ENCODE results near the gene DDAH1. TPM values are rescaled to one million over a fixed set of nuclear protein-coding genes. Genes with fewer than 3 reads are reported as not detected.

The DDAH1 gene
- total RNA-seq, 1 experiment from 2014 or later, result 22.8 TPM

- TF ChIP-seq, protein P1, sequence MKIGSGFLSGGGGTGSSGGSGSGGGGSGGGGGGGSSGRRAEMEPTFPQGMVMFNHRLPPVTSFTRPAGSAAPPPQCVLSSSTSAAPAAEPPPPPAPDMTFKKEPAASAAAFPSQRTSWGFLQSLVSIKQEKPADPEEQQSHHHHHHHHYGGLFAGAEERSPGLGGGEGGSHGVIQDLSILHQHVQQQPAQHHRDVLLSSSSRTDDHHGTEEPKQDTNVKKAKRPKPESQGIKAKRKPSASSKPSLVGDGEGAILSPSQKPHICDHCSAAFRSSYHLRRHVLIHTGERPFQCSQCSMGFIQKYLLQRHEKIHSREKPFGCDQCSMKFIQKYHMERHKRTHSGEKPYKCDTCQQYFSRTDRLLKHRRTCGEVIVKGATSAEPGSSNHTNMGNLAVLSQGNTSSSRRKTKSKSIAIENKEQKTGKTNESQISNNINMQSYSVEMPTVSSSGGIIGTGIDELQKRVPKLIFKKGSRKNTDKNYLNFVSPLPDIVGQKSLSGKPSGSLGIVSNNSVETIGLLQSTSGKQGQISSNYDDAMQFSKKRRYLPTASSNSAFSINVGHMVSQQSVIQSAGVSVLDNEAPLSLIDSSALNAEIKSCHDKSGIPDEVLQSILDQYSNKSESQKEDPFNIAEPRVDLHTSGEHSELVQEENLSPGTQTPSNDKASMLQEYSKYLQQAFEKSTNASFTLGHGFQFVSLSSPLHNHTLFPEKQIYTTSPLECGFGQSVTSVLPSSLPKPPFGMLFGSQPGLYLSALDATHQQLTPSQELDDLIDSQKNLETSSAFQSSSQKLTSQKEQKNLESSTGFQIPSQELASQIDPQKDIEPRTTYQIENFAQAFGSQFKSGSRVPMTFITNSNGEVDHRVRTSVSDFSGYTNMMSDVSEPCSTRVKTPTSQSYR (CRISPR knock-in tag; IDR thresholded peaks at IDR 0.05), result peak; percentile 67; the same call in 1 of the 2 replicates
- TF ChIP-seq ZNF219 (CRISPR knock-in tag; IDR thresholded peaks at IDR 0.05; ENCODE audit: borderline replicate concordance) (peak; percentile 92; the same call in 1 of the 2 replicates), TEAD1 (CRISPR knock-in tag; IDR thresholded peaks at IDR 0.05) (peak; percentile 72; the same call in 1 of the 2 replicates), OVOL2 (CRISPR knock-in tag; IDR thresholded peaks at IDR 0.05; ENCODE audit: borderline replicate concordance) (no peak), E2F4 (CRISPR knock-in tag; IDR thresholded peaks at IDR 0.05; ENCODE audit: borderline replicate concordance, low read depth) (no peak; the same call in 1 of the 2 replicates), ZNF138 (CRISPR knock-in tag; conservative IDR thresholded peaks at IDR 0.05) (0 out of 2 replicates have a peak, but pooled peaks have one; percentile 38)
- TF ChIP-seq, protein P2, sequence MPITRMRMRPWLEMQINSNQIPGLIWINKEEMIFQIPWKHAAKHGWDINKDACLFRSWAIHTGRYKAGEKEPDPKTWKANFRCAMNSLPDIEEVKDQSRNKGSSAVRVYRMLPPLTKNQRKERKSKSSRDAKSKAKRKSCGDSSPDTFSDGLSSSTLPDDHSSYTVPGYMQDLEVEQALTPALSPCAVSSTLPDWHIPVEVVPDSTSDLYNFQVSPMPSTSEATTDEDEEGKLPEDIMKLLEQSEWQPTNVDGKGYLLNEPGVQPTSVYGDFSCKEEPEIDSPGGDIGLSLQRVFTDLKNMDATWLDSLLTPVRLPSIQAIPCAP (CRISPR knock-in tag; IDR thresholded peaks at IDR 0.05), result 0 out of 2 replicates have a peak, but pooled peaks have one; percentile 75
- TF ChIP-seq, protein P3, sequence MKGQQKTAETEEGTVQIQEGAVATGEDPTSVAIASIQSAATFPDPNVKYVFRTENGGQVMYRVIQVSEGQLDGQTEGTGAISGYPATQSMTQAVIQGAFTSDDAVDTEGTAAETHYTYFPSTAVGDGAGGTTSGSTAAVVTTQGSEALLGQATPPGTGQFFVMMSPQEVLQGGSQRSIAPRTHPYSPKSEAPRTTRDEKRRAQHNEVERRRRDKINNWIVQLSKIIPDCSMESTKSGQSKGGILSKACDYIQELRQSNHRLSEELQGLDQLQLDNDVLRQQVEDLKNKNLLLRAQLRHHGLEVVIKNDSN (CRISPR knock-in tag; IDR thresholded peaks at IDR 0.05), result no peak
These were observed 361 bp downstream of the DDAH1 start (continued) for GRCh38 chr1:85464497-85465098.

DNA sequence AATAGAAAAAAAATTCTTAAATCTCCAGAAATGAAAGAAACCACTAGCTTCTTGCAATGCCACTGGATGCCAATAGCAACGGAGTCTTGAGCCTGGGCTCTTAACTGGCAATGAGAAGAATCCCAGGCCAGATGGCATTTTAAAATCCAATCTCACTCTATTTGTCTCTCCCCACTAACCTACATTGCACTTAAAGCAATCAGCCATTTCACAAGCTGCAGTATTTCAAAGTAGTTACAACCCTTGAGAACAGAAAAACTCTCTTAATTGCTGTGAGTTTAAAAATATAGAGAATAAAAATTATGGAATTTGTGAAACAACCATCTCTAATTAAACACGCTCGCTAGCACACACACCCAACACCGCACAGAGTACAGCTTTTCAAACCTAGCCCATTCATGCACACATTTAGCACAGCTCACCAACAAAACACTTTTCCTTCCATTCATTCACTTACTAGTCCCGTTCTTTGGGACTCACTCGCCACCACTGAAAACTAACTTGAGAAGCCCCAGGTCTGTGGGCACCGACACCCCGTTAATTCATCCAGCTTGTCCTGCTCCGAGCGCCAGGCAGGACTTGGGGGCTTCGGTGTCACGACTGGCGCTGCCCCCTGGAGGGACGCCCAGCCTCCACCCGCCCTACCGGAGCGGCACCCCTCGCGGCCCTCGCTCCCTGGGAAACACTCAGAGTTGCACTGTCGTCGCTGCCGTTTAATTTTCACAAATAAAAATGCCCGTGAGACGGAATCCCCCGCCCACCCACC is 1.0 kb downstream of the DDAH1 start:
- Mint-ChIP-seq H3K27me3 (ENCODE audit: low read depth) (peaks cover 43% of the 10 kb centered on the region), H3K9me3 (no peaks in the 10 kb centered on the region), H3K27ac (no peak overlapping the region), H3K4me3 (peak overlapping the region; percentile 64), H3K4me1 (peaks cover 31% of the 10 kb centered on the region), H3K36me3 (no peaks in the 10 kb centered on the region)
- ATAC-seq (peak; percentile 2; the same call in 1 of the 2 replicates), DNase-seq (ENCODE audit: low spot score) (no peak)
- ChIA-PET POLR2A (interaction anchor here (0.6 to 1.3 kb wide), 3 partner anchors 110 to 1231 kb away, joined by 3 to 5 read pairs (median 3); partner anchors contain the start of gene CCN1), CTCF (interaction anchor here (0.7 to 2.2 kb wide), 6 partner anchors 113 to 178 kb away, joined by 3 to 11 read pairs (median 5); no protein-coding TSS in a partner anchor)
- TF ChIP-seq, protein P4, sequence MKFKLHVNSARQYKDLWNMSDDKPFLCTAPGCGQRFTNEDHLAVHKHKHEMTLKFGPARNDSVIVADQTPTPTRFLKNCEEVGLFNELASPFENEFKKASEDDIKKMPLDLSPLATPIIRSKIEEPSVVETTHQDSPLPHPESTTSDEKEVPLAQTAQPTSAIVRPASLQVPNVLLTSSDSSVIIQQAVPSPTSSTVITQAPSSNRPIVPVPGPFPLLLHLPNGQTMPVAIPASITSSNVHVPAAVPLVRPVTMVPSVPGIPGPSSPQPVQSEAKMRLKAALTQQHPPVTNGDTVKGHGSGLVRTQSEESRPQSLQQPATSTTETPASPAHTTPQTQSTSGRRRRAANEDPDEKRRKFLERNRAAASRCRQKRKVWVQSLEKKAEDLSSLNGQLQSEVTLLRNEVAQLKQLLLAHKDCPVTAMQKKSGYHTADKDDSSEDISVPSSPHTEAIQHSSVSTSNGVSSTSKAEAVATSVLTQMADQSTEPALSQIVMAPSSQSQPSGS (CRISPR knock-in tag; IDR thresholded peaks at IDR 0.05; ENCODE audit: borderline replicate concordance, low read depth), result no peak
- TF ChIP-seq ZNF121 (CRISPR knock-in tag; IDR thresholded peaks at IDR 0.05) (no peak), JAZF1 (CRISPR knock-in tag; IDR thresholded peaks at IDR 0.05) (no peak), ZNF232 (CRISPR knock-in tag; IDR thresholded peaks at IDR 0.05) (no peak), AFF4 (CRISPR knock-in tag; IDR thresholded peaks at IDR 0.05; ENCODE audit: borderline replicate concordance) (no peak), ZSCAN18 (CRISPR knock-in tag; IDR thresholded peaks at IDR 0.05) (no peak), NFATC4 (CRISPR knock-in tag; IDR thresholded peaks at IDR 0.05) (no peak), NFE2L1 (CRISPR knock-in tag; IDR thresholded peaks at IDR 0.05) (no peak), GABPB1 (CRISPR knock-in tag; IDR thresholded peaks at IDR 0.05) (no peak), TCF7 (CRISPR knock-in tag; IDR thresholded peaks at IDR 0.05; ENCODE audit: low read depth) (no peak), CREB1 (CRISPR knock-in tag; IDR thresholded peaks at IDR 0.05) (no peak), SOX15 (CRISPR knock-in tag; IDR thresholded peaks at IDR 0.05) (no peak), ZNF317 (CRISPR knock-in tag; IDR thresholded peaks at IDR 0.05; ENCODE audit: borderline replicate concordance, low read depth) (no peak)

All from WTC11 (cell line).